Mucosa of descending colon (tissue), 3 donors: ENCODE results near the gene PHAX. TPM values are rescaled to one million over a fixed set of nuclear protein-coding genes. Genes with fewer than 3 reads are reported as not detected.
"Not testable (repeated sequence)": the region's sequence is repeated elsewhere in the genome, so short reads cannot be mapped to it uniquely, and the experiment has no call there.

ENCODE experiments used
- ATAC-seq: fragments of 200-7000 bp; cut with Tn5 transposase; one replicate; pipeline ENCODE4 v1.9.1; 2020; ENCODE audit warnings: mild to moderate bottlenecking, moderate library complexity
- DNase-seq, 3 donors: peaks; one replicate each; pipeline ENCODE4 v3.0.0-alpha.2; 2020
- H3K36me3 ChIP-seq: fragments of 200-600 bp; one replicate; pipeline ENCODE4 v1.8.0; 2021; ENCODE audit warnings: low read depth, mild to moderate bottlenecking
- H3K4me1 ChIP-seq: fragments of 200-600 bp; one replicate; pipeline ENCODE4 v1.8.0; 2021; ENCODE audit warnings: low read depth, mild to moderate bottlenecking
- H3K4me3 ChIP-seq: fragments of 200-600 bp; one replicate; pipeline ENCODE4 v1.8.0; 2021; ENCODE audit warnings: mild to moderate bottlenecking
- H3K9me3 ChIP-seq: fragments of 200-600 bp; one replicate; pipeline ENCODE4 v1.8.0; 2021; ENCODE audit warnings: mild to moderate bottlenecking
- CTCF ChIP-seq: fragments of 200-600 bp; IDR thresholded peaks from one replicate; pipeline ENCODE4 v1.8.0; 2022; ENCODE audit warnings: antibody characterized with exemption, mild to moderate bottlenecking
- intact Hi-C, 2 donors: fragments of 100-400 bp; cut with DNase I in 1 of 2; cut with micrococcal nuclease in 1 of 2; formaldehyde crosslinking; loops; one replicate each; pipeline versions ENCODE4 v1.11.0 to v1.11.1; 2022; cut with DNase I, micrococcal nuclease
- total RNA-seq, 3 donors: library from RNA; stranded (reverse); fragmentation: NEBNext Ultra II Directional in 2 of 3; extraction: Animal tissue kit (Norgen Biotek cat#: 25700) in 2 of 3; gene quantifications; one replicate each; pipeline versions ENCODE4 v1.2.1 to v1.2.4, GENCODE V29; 2021 to 2023
- donor health status: DM: no; HTN: no; CAD: no; lungs with moderate emphysema.
- donor health status: DM: no; HTN: no; CAD: no.
- donor health status: DM: no; HTN: yes; CAD: no.

PHAX gene
- total RNA-seq, 3 donors from 2014 or later, result 30.8 to 43.3 (median 34.0) TPM

GRCh38 chr5:126597156-126597555 is 3.6 kb upstream of the PHAX start:
- peaks cover 38% of the 10 kb centered on the region for H3K4me1 ChIP-seq
- H3K36me3 ChIP-seq, result no peaks in the 10 kb centered on the region
- H3K4me3 ChIP-seq, result no peak overlapping the region
- intact Hi-C loops, result no loop called here
- no peak for ATAC-seq
- DNase-seq, result no peak
- TF ChIP-seq CTCF, result no peak
- H3K9me3 ChIP-seq, result no peaks in the 10 kb centered on the region

GRCh38 chr5:126599499-126599898 is 1.2 kb upstream of the PHAX start:
- intact Hi-C loops, result no loop called here
- no peak overlapping the region for H3K4me3 ChIP-seq
- no peak for TF ChIP-seq CTCF
- ATAC-seq (no peak), DNase-seq (peak in 1 of 3 donors; percentile 48)
- H3K4me1 ChIP-seq, result peaks cover 29% of the 10 kb centered on the region
- no peaks in the 10 kb centered on the region for H3K36me3 ChIP-seq
- no peaks in the 10 kb centered on the region for H3K9me3 ChIP-seq

GRCh38 chr5:126599971-126600630 is 646 bp upstream of the PHAX start:
- peak; percentile 60 for ATAC-seq

GRCh38 chr5:126603402-126603991 is 2.8 kb downstream of the PHAX start:
- DNase-seq, result no peak
- no peak for ATAC-seq
- TF ChIP-seq CTCF, result no peak
- H3K36me3 ChIP-seq, result no peaks in the 10 kb centered on the region
- H3K4me3 ChIP-seq, result no peak overlapping the region
- H3K9me3 ChIP-seq, result no peaks in the 10 kb centered on the region
- peaks cover 47% of the 10 kb centered on the region for H3K4me1 ChIP-seq
- intact Hi-C loops, result no loop called here

More at GRCh38 chr5:126599971-126600630, 646 bp upstream of the PHAX start:
- peaks cover 34% of the 10 kb centered on the region for H3K4me1 ChIP-seq
- DNase-seq, result peak in 1 of 3 donors; percentile 31
- H3K36me3 ChIP-seq, H3K9me3 ChIP-seq, intact Hi-C loops, H3K4me3 ChIP-seq: not testable (repeated sequence)

GRCh38 chr5:126605525-126605924 is 4.8 kb downstream of the PHAX start:
- Histone ChIP-seq H3K4me3 (no peak overlapping the region), H3K36me3 (no peaks in the 10 kb centered on the region), H3K9me3 (no peaks in the 10 kb centered on the region), H3K4me1 (peaks cover 35% of the 10 kb centered on the region)
- DNase-seq (no peak), ATAC-seq (no peak)
- no peak for TF ChIP-seq CTCF
- intact Hi-C loops, result no loop called here

GRCh38 chr5:126610160-126610559 is 9.4 kb downstream of the PHAX start:
- ATAC-seq (no peak), DNase-seq (no peak)
- TF ChIP-seq CTCF, result no peak
- no peak overlapping the region for H3K4me3 ChIP-seq
- H3K4me1 ChIP-seq, result peaks cover 11% of the 10 kb centered on the region
- H3K9me3 ChIP-seq, result no peaks in the 10 kb centered on the region
- H3K36me3 ChIP-seq, result no peaks in the 10 kb centered on the region
- intact Hi-C loops, result no loop called here
